Endodermal cell (in vitro differentiated cells): Measurements from ENCODE around the gene SLC44A1. TPM values are rescaled to one million over a fixed set of nuclear protein-coding genes. Genes with fewer than 3 reads are reported as not detected.

ENCODE experiments used
- DNase-seq: peaks from one replicate; pipeline ENCODE4 v3.0.0-alpha.2; 2017
- H3K27ac ChIP-seq: 2 replicates; pipeline ENCODE4 v1.5.1; 2013; ENCODE audit warnings: mild to moderate bottlenecking, low read depth, low read length, moderate library complexity
- H3K27me3 ChIP-seq: 2 replicates; pipeline ENCODE4 v1.6.1; 2013; ENCODE audit warnings: mild to moderate bottlenecking, low read length, moderate library complexity; ENCODE audit not compliant: insufficient read depth, control insufficient read depth, poor library complexity, severe bottlenecking
- H3K36me3 ChIP-seq: 2 replicates; pipeline ENCODE4 v1.7.0; 2013; ENCODE audit warnings: mild to moderate bottlenecking, low read length, moderate library complexity; ENCODE audit not compliant: control insufficient read depth, insufficient read depth
- H3K4me1 ChIP-seq: one replicate; pipeline ENCODE4 v1.7.0; 2013; ENCODE audit warnings: low read length; ENCODE audit not compliant: control insufficient read depth, insufficient read depth
- H3K4me3 ChIP-seq: 2 replicates; pipeline ENCODE4 v1.5.1; 2013; ENCODE audit warnings: mild to moderate bottlenecking, low read length, moderate library complexity
- H3K9ac ChIP-seq: 2 replicates; pipeline ENCODE4 v1.6.1; 2013; ENCODE audit warnings: mild to moderate bottlenecking, low read length, moderate library complexity; ENCODE audit not compliant: poor library complexity, severe bottlenecking; ENCODE audit errors: extremely low read depth
- H3K9me3 ChIP-seq: 2 replicates; pipeline ENCODE4 v1.6.1; 2013; ENCODE audit warnings: mild to moderate bottlenecking, low read length, moderate library complexity; ENCODE audit not compliant: control insufficient read depth
- H3K27ac Mint-ChIP-seq: 2 replicates; pipeline ENCODE4 v1.8.0; 2020; ENCODE audit warnings: mixed read lengths
- H3K27me3 Mint-ChIP-seq: 2 replicates; pipeline ENCODE4 v1.8.0; 2021; ENCODE audit warnings: mild to moderate bottlenecking, mixed read lengths; ENCODE audit not compliant: insufficient read depth
- H3K36me3 Mint-ChIP-seq: 2 replicates; pipeline ENCODE4 v1.8.0; 2020; ENCODE audit warnings: low read depth, mixed read lengths
- H3K4me1 Mint-ChIP-seq: 2 replicates; pipeline ENCODE4 v1.8.0; 2020; ENCODE audit warnings: mixed read lengths
- H3K4me3 Mint-ChIP-seq: 2 replicates; pipeline ENCODE4 v1.8.0; 2020; ENCODE audit warnings: mild to moderate bottlenecking, moderate library complexity, mixed read lengths
- H3K9me3 Mint-ChIP-seq: 2 replicates; pipeline ENCODE4 v1.8.0; 2020; ENCODE audit warnings: mild to moderate bottlenecking, mixed read lengths
- CTCF ChIP-seq: fragments of 200-600 bp; sonication (generic); conservative IDR thresholded peaks from 2 replicates; pipeline ENCODE4 v1.5.0; 2021; ENCODE audit warnings: antibody characterized with exemption, mild to moderate bottlenecking
- WGBS, 2 experiments: methylation state at CpG; one replicate each; pipeline versions ENCODE4 v1.1.5 to v1.1.7; 2013; ENCODE audit warnings: missing lambda C conversion rate in 2 of 2, mixed read lengths in 1 of 2; ENCODE audit not compliant: insufficient coverage in 1 of 2, insufficient read length in 1 of 2; 5-methylcytosine and 5-hydroxymethylcytosine counted together
- total RNA-seq, 2 donors: library from RNA; stranded (reverse); fragmentation: NEBNext Ultra II Directional in 1 of 2; extraction: Animal tissue kit (Norgen Biotek cat#: 25700) in 1 of 2; gene quantifications; 2 replicates in 1 of 2; 3 replicates in 1 of 2; pipeline ENCODE4 v1.2.1, GENCODE V29; 2021

Gene SLC44A1
- total RNA-seq, 2 donors from 2014 or later, result 69.7 to 73.4 TPM

GRCh38 chr9:105441616-105442160 lies 197.2 kb downstream of the SLC44A1 start:
- H3K36me3 Mint-ChIP-seq, result peaks cover 4% of the 10 kb centered on the region

GRCh38 chr9:105443121-105443520 lies 198.7 kb downstream of the SLC44A1 start:
- Histone ChIP-seq H3K27ac (no peak overlapping the region), H3K4me3 (no peak overlapping the region), H3K36me3 (no peaks in the 10 kb centered on the region), H3K4me1 (peaks cover 13% of the 10 kb centered on the region), H3K27me3 (no peaks in the 10 kb centered on the region), H3K9me3 (peaks cover 10% of the 10 kb centered on the region), H3K9ac (no peak overlapping the region)
- H3K27me3 Mint-ChIP-seq, result no peaks in the 10 kb centered on the region
- H3K4me1 Mint-ChIP-seq, result peaks cover 28% of the 10 kb centered on the region
- H3K36me3 Mint-ChIP-seq, result peaks cover 4% of the 10 kb centered on the region
- TF ChIP-seq CTCF, result no peak
- WGBS, 2 experiments, result 96 to 97% methylated on average over 7 to 8 of the region's 8 CpGs
- no peak overlapping the region for H3K27ac Mint-ChIP-seq
- H3K9me3 Mint-ChIP-seq, result peaks cover 16% of the 10 kb centered on the region
- no peak overlapping the region for H3K4me3 Mint-ChIP-seq
- DNase-seq, result no peak

More at GRCh38 chr9:105441616-105442160, 197.2 kb downstream of the SLC44A1 start:
- DNase-seq, result no peak
- peaks cover 16% of the 10 kb centered on the region for H3K4me1 ChIP-seq
- no peak overlapping the region for H3K4me3 ChIP-seq
- H3K27ac Mint-ChIP-seq, result no peak overlapping the region
- no peaks in the 10 kb centered on the region for H3K27me3 ChIP-seq
- no peaks in the 10 kb centered on the region for H3K27me3 Mint-ChIP-seq
- H3K36me3 ChIP-seq, result no peaks in the 10 kb centered on the region
- peaks cover 12% of the 10 kb centered on the region for H3K9me3 ChIP-seq
- no peak overlapping the region for H3K27ac ChIP-seq
- H3K9me3 Mint-ChIP-seq, result peaks cover 19% of the 10 kb centered on the region
- no peak overlapping the region for H3K9ac ChIP-seq
- 94 to 100% methylated on average over 2 of the region's 2 CpGs for WGBS, 2 experiments
- peaks cover 35% of the 10 kb centered on the region for H3K4me1 Mint-ChIP-seq
- no peak for TF ChIP-seq CTCF
- no peak overlapping the region for H3K4me3 Mint-ChIP-seq

- Mint-ChIP-seq H3K9me3 (peaks cover 10% of the 10 kb centered on the region), H3K4me3 (no peak overlapping the region), H3K27ac (no peak overlapping the region), H3K27me3 (no peaks in the 10 kb centered on the region), H3K36me3 (no peaks in the 10 kb centered on the region), H3K4me1 (peaks cover 26% of the 10 kb centered on the region)
- Histone ChIP-seq H3K27ac (no peak overlapping the region), H3K27me3 (no peaks in the 10 kb centered on the region), H3K9me3 (peaks cover 10% of the 10 kb centered on the region), H3K36me3 (no peaks in the 10 kb centered on the region), H3K9ac (no peak overlapping the region), H3K4me3 (no peak overlapping the region), H3K4me1 (peaks cover 13% of the 10 kb centered on the region)
- TF ChIP-seq CTCF, result no peak
- DNase-seq, result no peak
- WGBS, 2 experiments, result 66 to 76% methylated on average over 4 of the region's 4 CpGs
Measured at GRCh38 chr9:105444130-105444529, 199.7 kb downstream of the SLC44A1 start.
